Effector memory CD8-positive, alpha-beta T cell (primary cell): ENCODE data around the gene OOSP4B.

Experiments used
- ATAC-seq: fragments of 150-1000 bp; cut with Tn5 transposase; replicated peaks from 2 replicates; pipeline ENCODE4 v1.10.0; 2021; ENCODE audit warnings: mild to moderate bottlenecking, moderate library complexity
- DNase-seq, 3 experiments: peaks; one replicate each; pipeline ENCODE4 v3.0.0; 2021
- H3K27ac Mint-ChIP-seq, 2 donors: one replicate each; pipeline ENCODE4 v1.8.0; 2022; ENCODE audit warnings: mild to moderate bottlenecking in 2 of 2, mixed read lengths in 2 of 2, moderate library complexity in 2 of 2
- H3K27me3 Mint-ChIP-seq, 2 donors: one replicate each; pipeline ENCODE4 v1.8.0; 2022; ENCODE audit warnings: mixed read lengths in 2 of 2
- H3K36me3 Mint-ChIP-seq: one replicate; pipeline ENCODE4 v1.8.0; 2022; ENCODE audit warnings: mild to moderate bottlenecking, moderate library complexity, mixed read lengths; ENCODE audit not compliant: insufficient read depth
- H3K4me1 Mint-ChIP-seq, 2 donors: one replicate each; pipeline ENCODE4 v1.8.0; 2022; ENCODE audit warnings: low read depth in 2 of 2, mixed read lengths in 2 of 2
- H3K4me3 Mint-ChIP-seq, 2 donors: one replicate each; pipeline ENCODE4 v1.8.0; 2022; ENCODE audit warnings: mild to moderate bottlenecking in 2 of 2, mixed read lengths in 2 of 2, moderate library complexity in 2 of 2
- H3K9me3 Mint-ChIP-seq, 2 donors: one replicate each; pipeline ENCODE4 v1.8.0; 2022; ENCODE audit warnings: mixed read lengths in 2 of 2

The OOSP4B gene

DNA sequence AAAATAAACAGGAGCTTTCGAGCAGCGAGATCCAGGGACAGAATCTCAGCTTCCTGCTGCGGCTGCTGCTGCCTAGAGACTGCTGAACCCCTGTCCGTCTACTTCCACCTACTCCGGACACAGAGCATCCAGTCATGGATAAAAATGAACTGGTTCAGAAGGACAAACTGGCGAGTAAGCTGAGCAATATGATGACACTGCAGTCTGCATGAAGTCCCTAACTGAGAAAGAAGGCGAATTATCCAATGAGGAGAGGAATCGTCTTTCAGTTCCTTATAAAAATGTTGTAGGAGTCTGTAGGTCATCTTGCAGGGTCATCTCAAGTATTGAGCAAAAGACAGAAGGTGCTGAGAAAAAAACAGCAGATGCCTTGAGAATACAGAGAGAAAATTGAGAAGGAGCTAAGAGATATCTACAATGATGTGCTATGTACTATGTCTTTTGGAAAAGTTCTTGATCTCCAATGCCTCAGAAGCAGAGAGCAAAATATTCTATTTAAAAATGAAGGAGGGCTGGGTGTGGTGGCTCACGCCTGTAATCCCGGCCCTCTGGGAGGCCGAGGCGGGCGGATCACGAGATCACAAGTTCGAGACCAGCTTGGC lies 60.3 kb downstream of the OOSP4B start:
- DNase-seq: no peak
- no peaks in the 10 kb centered on the region for H3K27me3 Mint-ChIP-seq
- no peaks in the 10 kb centered on the region for H3K4me1 Mint-ChIP-seq
- H3K4me3 Mint-ChIP-seq: no peak overlapping the region
- H3K36me3 Mint-ChIP-seq: no peaks in the 10 kb centered on the region
- H3K27ac Mint-ChIP-seq: no peak overlapping the region
- no peak for ATAC-seq
- no peaks in the 10 kb centered on the region for H3K9me3 Mint-ChIP-seq

DNA sequence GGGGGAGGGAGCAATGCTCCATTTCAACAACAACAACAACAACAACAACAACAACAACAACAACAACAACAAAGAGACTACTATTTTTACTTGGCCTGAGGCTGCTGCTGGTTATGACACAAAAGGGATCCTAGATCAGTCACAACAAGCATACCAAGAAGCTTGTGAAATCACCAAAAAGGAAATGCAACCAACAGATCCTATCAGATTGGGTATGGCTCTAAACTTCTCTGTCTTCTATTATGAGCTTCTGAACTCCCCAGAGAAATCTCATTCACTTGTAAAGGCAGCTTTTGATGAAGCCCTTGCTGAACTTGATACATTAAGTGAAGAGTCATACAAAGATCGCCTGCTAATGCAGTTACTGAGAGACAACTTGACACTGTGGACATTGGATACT lies 61.0 kb downstream of the OOSP4B start:
- Mint-ChIP-seq H3K9me3 (no peaks in the 10 kb centered on the region), H3K4me1 (no peaks in the 10 kb centered on the region), H3K36me3 (no peaks in the 10 kb centered on the region), H3K27ac (no peak overlapping the region), H3K4me3 (no peak overlapping the region), H3K27me3 (no peaks in the 10 kb centered on the region)
- DNase-seq (no peak), ATAC-seq (no peak)

DNA sequence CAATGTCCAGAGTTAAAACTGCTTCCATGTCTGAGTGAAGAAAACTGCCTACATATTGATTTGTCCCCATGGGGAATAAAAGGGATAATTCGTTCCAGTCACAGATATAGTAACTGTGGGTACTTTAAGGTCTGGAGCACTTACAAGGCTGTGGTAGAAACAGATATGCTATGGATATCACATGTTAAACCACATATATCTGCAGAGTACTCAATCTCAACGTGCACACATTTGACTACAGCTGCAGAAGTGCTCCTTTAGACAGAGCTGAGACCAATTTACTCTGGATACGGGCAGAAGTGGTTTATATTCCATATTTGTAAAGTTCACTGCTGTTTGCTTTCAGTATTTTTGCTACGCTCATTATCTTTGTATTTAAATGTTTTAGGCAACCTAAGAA lies 61.8 kb downstream of the OOSP4B start:
- H3K36me3 Mint-ChIP-seq: no peaks in the 10 kb centered on the region
- no peak for DNase-seq
- no peaks in the 10 kb centered on the region for H3K4me1 Mint-ChIP-seq
- H3K9me3 Mint-ChIP-seq: no peaks in the 10 kb centered on the region
- no peak for ATAC-seq
- H3K27me3 Mint-ChIP-seq: peaks cover 0 to 5% of the 10 kb centered on the region in 2 donors
- H3K4me3 Mint-ChIP-seq: no peak overlapping the region
- no peak overlapping the region for H3K27ac Mint-ChIP-seq

DNA sequence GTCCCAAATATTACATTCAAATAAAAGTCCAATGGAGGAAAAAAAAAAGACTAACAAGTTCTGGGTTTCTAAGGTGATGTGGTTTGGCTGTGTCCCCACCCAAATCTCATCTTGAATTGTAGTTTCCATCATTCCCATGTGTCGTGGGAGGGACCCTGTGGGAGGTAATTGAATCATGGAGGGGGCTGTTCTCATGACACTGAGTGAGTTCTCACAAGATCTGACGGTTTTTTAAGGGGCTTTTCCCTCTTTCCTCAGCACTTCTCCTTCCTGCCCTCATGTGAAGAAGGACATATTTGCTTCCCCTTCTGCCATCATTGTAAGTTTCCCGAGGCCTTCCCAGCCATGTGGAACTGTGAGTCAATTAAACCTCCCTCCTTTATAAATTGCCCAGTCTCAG lies 63.6 kb downstream of the OOSP4B start:
- Mint-ChIP-seq H3K36me3 (no peaks in the 10 kb centered on the region), H3K4me1 (no peaks in the 10 kb centered on the region), H3K27me3 (peaks cover 11 to 22% of the 10 kb centered on the region in 2 donors), H3K27ac (no peak overlapping the region), H3K4me3 (no peak overlapping the region), H3K9me3 (no peaks in the 10 kb centered on the region)
- DNase-seq (no peak), ATAC-seq (no peak)
